Panc1 (cell line): ENCODE results near the gene CNTN4. TPM values are rescaled to one million over a fixed set of nuclear protein-coding genes. Genes with fewer than 3 reads are reported as not detected.

Experiments used
- ATAC-seq: fragments of 200-7000 bp; cut with Tn5 transposase; 2 replicates; pipeline ENCODE4 v1.9.1; 2020; ENCODE audit warnings: mild to moderate bottlenecking, moderate library complexity
- BruUV-seq: library from RNA; stranded (reverse); fragments of 400-500 nt; replicated peaks from 2 replicates; lab custom pipeline; 2021; lab: Mats Ljungman, UMichigan
- CTCF ChIA-PET: fragments of 300-600 bp; sonication (Branson Sonifier 250); formaldehyde crosslinking; loops from one replicate; lab custom pipeline; 2022; ENCODE audit warnings: antibody characterized with exemption; lab: Charles Lee
- POLR2A ChIA-PET: fragments of 300-600 bp; sonication (Branson Sonifier 250); formaldehyde crosslinking; loops from one replicate; lab custom pipeline; 2022; ENCODE audit warnings: antibody characterized with exemption; lab: Charles Lee
- DNase-seq: peaks from one replicate; pipeline ENCODE4 v3.0.0-alpha.2; 2010; ENCODE audit warnings: low read depth, low spot score
- H3K27ac ChIP-seq: 2 replicates; pipeline ENCODE4 v1.5.1; 2011; ENCODE audit warnings: mild to moderate bottlenecking, low read length, inconsistent platforms
- H3K27me3 ChIP-seq: fragments of 200-500 bp; sonication (Bioruptor generic); 2 replicates; pipeline ENCODE4 v1.6.0; 2014; ENCODE audit warnings: low read length, inconsistent platforms; ENCODE audit not compliant: control insufficient read depth, insufficient read depth
- H3K36me3 ChIP-seq: fragments of 200-500 bp; sonication (Bioruptor generic); 2 replicates; pipeline ENCODE4 v1.5.1; 2014; ENCODE audit warnings: inconsistent platforms, mild to moderate bottlenecking, low read length, moderate library complexity; ENCODE audit not compliant: control insufficient read depth, insufficient read depth
- H3K4me1 ChIP-seq: 2 replicates; pipeline ENCODE4 v1.5.1; 2011; ENCODE audit warnings: inconsistent platforms, mild to moderate bottlenecking, low read length, moderate library complexity; ENCODE audit not compliant: control insufficient read depth, insufficient read depth
- H3K4me3 ChIP-seq, 2 experiments: 2 replicates each; pipeline ENCODE4 v1.5.1; 2011 to 2012; ENCODE audit warnings: low read depth in 2 of 2, low read length in 2 of 2, mild to moderate bottlenecking in 2 of 2, inconsistent platforms in 1 of 2, moderate library complexity in 1 of 2
- H3K9me3 ChIP-seq: fragments of 200-500 bp; sonication (Bioruptor generic); 2 replicates; pipeline ENCODE4 v1.5.1; 2014; ENCODE audit warnings: low read depth, mild to moderate bottlenecking, inconsistent platforms, low read length, moderate library complexity; ENCODE audit not compliant: control insufficient read depth, insufficient read depth
- CTCF ChIP-seq: fragments of 450-650 bp; IDR thresholded peaks from 2 replicates; pipeline ENCODE4 v1.5.1; 2017; ENCODE audit warnings: mild to moderate bottlenecking
- POLR2AphosphoS5 ChIP-seq: IDR thresholded peaks from 2 replicates; pipeline ENCODE4 v1.6.1; 2012; ENCODE audit warnings: mild to moderate bottlenecking, low read depth, low read length, moderate library complexity
- REST ChIP-seq, 2 experiments: IDR thresholded peaks; 2 replicates each; pipeline ENCODE4 v1.6.1; 2011 to 2012; ENCODE audit warnings: low read depth in 2 of 2, control low read depth in 1 of 2, low read length in 1 of 2, mild to moderate bottlenecking in 1 of 2, moderate library complexity in 1 of 2; ENCODE audit not compliant: insufficient read depth in 1 of 2
- TCF7L2 ChIP-seq: IDR thresholded peaks from 2 replicates; pipeline ENCODE4 v1.6.1; 2011; ENCODE audit warnings: mild to moderate bottlenecking, low read depth, low read length, inconsistent platforms
- in situ Hi-C: cut with HindIII; loops from 2 replicates; pipeline ENCODE4 v1.10.0; 2016; ENCODE audit warnings: low sequenced_read_pairs, low pct_unique_long_range_greater_than_20kb
- intact Hi-C: fragments of 100-400 bp; cut with micrococcal nuclease; formaldehyde crosslinking; loops from one replicate; pipeline ENCODE4 v1.10.0; 2022; ENCODE audit not compliant: unreplicated experiment
- total RNA-seq: library from RNA; stranded (reverse); gene quantifications from one replicate; pipeline ENCODE4 v1.2.1, GENCODE V29; 2021; ENCODE audit not compliant: unreplicated experiment

Gene CNTN4
- total RNA-seq, 1 experiment from 2014 or later = not detected

GRCh38 chr3:2701471-2701870 lies 602.8 kb downstream of the CNTN4 start:
- Histone ChIP-seq H3K27me3 (no peaks in the 10 kb centered on the region), H3K4me3 (no peak overlapping the region), H3K36me3 (no peaks in the 10 kb centered on the region), H3K27ac (no peak overlapping the region), H3K9me3 (no peaks in the 10 kb centered on the region), H3K4me1 (no peaks in the 10 kb centered on the region)
- ChIA-PET CTCF (no interaction called here), POLR2A (no interaction called here)
- DNase-seq = no peak
- BruUV-seq = no TSS peak
- TF ChIP-seq CTCF (no peak), POLR2AphosphoS5 (no peak), TCF7L2 (no peak), REST (IDR thresholded peaks at IDR 0.05; ENCODE audit: insufficient read depth in 1 of 2, low read depth in 2 of 2, low read length in 1 of 2) (no peak)
- no peak for ATAC-seq
- intact Hi-C loops (no loop called here), in situ Hi-C loops (no loop called here)

- no peaks in the 10 kb centered on the region for H3K4me1 ChIP-seq
- no peak overlapping the region for H3K4me3 ChIP-seq
- intact Hi-C loops = no loop called here
- no peak overlapping the region for H3K27ac ChIP-seq
- BruUV-seq = no TSS peak
- in situ Hi-C loops = no loop called here
- DNase-seq (no peak), ATAC-seq (no peak)
- no peaks in the 10 kb centered on the region for H3K36me3 ChIP-seq
- POLR2A ChIA-PET = no interaction called here
- TF ChIP-seq CTCF (no peak), POLR2AphosphoS5 (no peak), REST (IDR thresholded peaks at IDR 0.05; ENCODE audit: insufficient read depth in 1 of 2, low read depth in 2 of 2, low read length in 1 of 2) (no peak)
- H3K27me3 ChIP-seq = no peaks in the 10 kb centered on the region
- no peaks in the 10 kb centered on the region for H3K9me3 ChIP-seq
- CTCF ChIA-PET = no interaction called here
Measured at GRCh38 chr3:2706144-2706835, 607.6 kb downstream of the CNTN4 start.
